ENCODE measurements around the gene CLCN1. TPM values are rescaled to one million over a fixed set of nuclear protein-coding genes. Genes with fewer than 3 reads are reported as not detected.

The CLCN1 gene
- total and polyA plus RNA-seq, 2 donors (not counting 3 experiments of a cell fraction or from before 2014, with no cell fraction given) = not detected

GRCh38 chr7:143352531-143353002 lies 36.7 kb downstream of the CLCN1 start:
- no peaks in the 10 kb centered on the region for H3K9me3 ChIP-seq (replicated peaks; ENCODE audit: control insufficient read depth, insufficient read depth, low read length)
- ChIA-PET CTCF (no interaction called here), POLR2A (no interaction called here)
- no peak overlapping the region for H3K4me3 ChIP-seq (replicated peaks in 1 of 3; ENCODE audit: insufficient read depth in 1 of 3, low read depth in 1 of 3, low read length in 3 of 3)
- no peaks in the 10 kb centered on the region for H3K79me2 ChIP-seq (ENCODE audit: control insufficient read depth, insufficient read depth, low read length)
- H3K9ac ChIP-seq (replicated peaks; ENCODE audit: extremely low read depth, insufficient read depth, low read length) = no peak overlapping the region
- H3K4me2 ChIP-seq (ENCODE audit: insufficient read depth, low read length) = no peak overlapping the region
- intact Hi-C loops (cut with micrococcal nuclease) = no loop called here
- BruUV-seq (replicated peaks) = no TSS peak
- DNase-seq (ENCODE audit: low read depth, low spot score) (no peak), FAIRE-seq (no peak)
- no peaks in the 10 kb centered on the region for H3K36me3 ChIP-seq (ENCODE audit: control insufficient read depth in 2 of 2, extremely low read depth in 1 of 2, insufficient read depth in 2 of 2, low read length in 2 of 2)
- no peaks in the 10 kb centered on the region for H4K20me1 ChIP-seq (replicated peaks; ENCODE audit: control insufficient read depth, extremely low read depth, insufficient read depth, low read length)
- no peaks in the 10 kb centered on the region for H3K9me1 ChIP-seq (replicated peaks; ENCODE audit: control insufficient read depth, extremely low read depth, insufficient read depth, low read length)
- dilution Hi-C loops (cut with MboI; ENCODE audit: extremely low pct_ligation_motif_present, low sequenced_read_pairs) = no loop called here
- no peak overlapping the region for H2AFZ ChIP-seq (ENCODE audit: low read depth, low read length)
- H3K4me1 ChIP-seq (ENCODE audit: control insufficient read depth, extremely low read depth, insufficient read depth, low read length) = no peaks in the 10 kb centered on the region
- TF ChIP-seq GATA2 (IDR thresholded peaks at IDR 0.05; ENCODE audit: insufficient read depth, insufficient read length, low read depth, low read length) = no peak
- no peak for TF ChIP-seq POLR2AphosphoS5 (IDR thresholded peaks at IDR 0.05; ENCODE audit: insufficient read depth, low read depth, low read length)
- no peak for TF ChIP-seq EZH2 (IDR thresholded peaks at IDR 0.05; ENCODE audit: borderline replicate concordance, low read depth, low read length, severe bottlenecking)
- no peak for TF ChIP-seq MYC (IDR thresholded peaks at IDR 0.05; ENCODE audit: low read depth, low read length)
- TF ChIP-seq MAX (IDR thresholded peaks at IDR 0.05; ENCODE audit: insufficient read depth, insufficient read length) = no peak
- TF ChIP-seq POLR2A (IDR thresholded peaks at IDR 0.05; ENCODE audit: low read depth, low read length) = no peak
- no peak for TF ChIP-seq CTCF (IDR thresholded peaks at IDR 0.05; ENCODE audit: extremely low read depth in 1 of 2, insufficient read depth in 1 of 2, low read depth in 1 of 2, low read length in 2 of 2)
- H3K27ac ChIP-seq (ENCODE audit: insufficient read depth, low read depth, low read length) = no peak overlapping the region
- H3K27me3 ChIP-seq (ENCODE audit: control insufficient read depth in 2 of 2, insufficient read depth in 2 of 2, low read length in 2 of 2) = peaks cover 9 to 16% of the 10 kb centered on the region in 2 experiments
